A673 (cell line): ENCODE results near the gene UHRF1. TPM values are rescaled to one million over a fixed set of nuclear protein-coding genes. Genes with fewer than 3 reads are reported as not detected.

Source experiments
- BruUV-seq: library from RNA; stranded (reverse); fragments of 400-500 nt; replicated peaks from 2 replicates; lab custom pipeline; 2021; lab: Mats Ljungman, UMichigan
- CTCF ChIA-PET: fragments of 300-600 bp; sonication (Branson Sonifier 250); formaldehyde crosslinking; loops from one replicate; lab custom pipeline; 2022; ENCODE audit warnings: antibody characterized with exemption; lab: Charles Lee
- POLR2A ChIA-PET: fragments of 300-600 bp; sonication (Branson Sonifier 250); formaldehyde crosslinking; loops from one replicate; lab custom pipeline; 2022; ENCODE audit warnings: antibody characterized with exemption; ENCODE audit not compliant: low non-redundant PET; lab: Charles Lee
- DNase-seq: peaks from one replicate; pipeline ENCODE4 v3.0.0-alpha.2; 2015; ENCODE audit warnings: low spot score
- H3K27ac ChIP-seq: fragments of 200-600 bp; sonication (generic); 2 replicates; pipeline ENCODE4 v1.5.1; 2016; ENCODE audit warnings: mixed run types, low read depth, mild to moderate bottlenecking, mixed read lengths, antibody characterized with exemption, low read length; ENCODE audit not compliant: poor library complexity, severe bottlenecking
- H3K27me3 ChIP-seq: fragments of 200-600 bp; sonication (generic); replicated peaks from 2 replicates; pipeline ENCODE4 v1.6.1; 2017; ENCODE audit warnings: mixed run types, low read depth, mild to moderate bottlenecking, mixed read lengths, antibody characterized with exemption, low read length; ENCODE audit not compliant: insufficient read depth, poor library complexity
- H3K36me3 ChIP-seq: fragments of 200-600 bp; sonication (generic); 2 replicates; pipeline ENCODE4 v1.6.1; 2016; ENCODE audit warnings: mixed run types, mild to moderate bottlenecking, mixed read lengths, antibody characterized with exemption, low read length; ENCODE audit not compliant: insufficient read depth, poor library complexity, severe bottlenecking
- H3K4me1 ChIP-seq: fragments of 200-600 bp; sonication (generic); 2 replicates; pipeline ENCODE4 v1.6.1; 2017; ENCODE audit warnings: mixed run types, mild to moderate bottlenecking, mixed read lengths, antibody characterized with exemption, low read length; ENCODE audit not compliant: insufficient read depth, poor library complexity, severe bottlenecking
- H3K4me3 ChIP-seq: fragments of 200-600 bp; sonication (generic); 2 replicates; pipeline ENCODE4 v1.5.1; 2016; ENCODE audit warnings: low read depth, mixed run types, mild to moderate bottlenecking, mixed read lengths, low read length; ENCODE audit not compliant: poor library complexity, severe bottlenecking
- H3K9me3 ChIP-seq: fragments of 200-600 bp; sonication (generic); 2 replicates; pipeline ENCODE4 v1.6.1; 2016; ENCODE audit warnings: mixed run types, low read depth, mild to moderate bottlenecking, mixed read lengths, antibody characterized with exemption, low read length; ENCODE audit not compliant: poor library complexity, severe bottlenecking
- CTCF ChIP-seq: fragments of 300-800, 200-600 bp; sonication (generic); conservative IDR thresholded peaks from 2 replicates; pipeline ENCODE4 v1.5.1; 2017; ENCODE audit warnings: low read depth, mild to moderate bottlenecking, antibody characterized with exemption, low read length, moderate library complexity, mixed read lengths
- EZH2 ChIP-seq: fragments of 200-600 bp; sonication (generic); IDR thresholded peaks from 2 replicates; pipeline ENCODE4 v1.6.1; 2017; ENCODE audit warnings: borderline replicate concordance, low read depth, mild to moderate bottlenecking, mixed read lengths, antibody characterized with exemption, low read length; ENCODE audit not compliant: poor library complexity, severe bottlenecking
- intact Hi-C: fragments of 100-400 bp; cut with micrococcal nuclease; formaldehyde crosslinking; loops from one replicate; pipeline ENCODE4 v1.10.0; 2022; ENCODE audit not compliant: unreplicated experiment
- total RNA-seq: library from RNA; stranded (reverse); gene quantifications from 2 replicates; pipeline ENCODE4 v1.2.3, GENCODE V29; 2021

The UHRF1 gene
- total RNA-seq, 1 experiment from 2014 or later = 203 TPM

GRCh38 chr19:4983346-4984105 is 74.2 kb downstream of the UHRF1 start:
- Histone ChIP-seq H3K27me3 (no peaks in the 10 kb centered on the region), H3K4me1 (no peaks in the 10 kb centered on the region), H3K36me3 (no peaks in the 10 kb centered on the region), H3K27ac (no peak overlapping the region), H3K9me3 (no peaks in the 10 kb centered on the region), H3K4me3 (no peak overlapping the region)
- intact Hi-C loops = no loop called here
- BruUV-seq = no TSS peak
- no peak for TF ChIP-seq EZH2
- no peak for TF ChIP-seq CTCF
- CTCF ChIA-PET = no interaction called here
- POLR2A ChIA-PET = no interaction called here
- no peak for DNase-seq

- Histone ChIP-seq H3K27ac (no peak overlapping the region), H3K4me3 (no peak overlapping the region), H3K27me3 (no peaks in the 10 kb centered on the region), H3K36me3 (no peaks in the 10 kb centered on the region), H3K9me3 (no peaks in the 10 kb centered on the region), H3K4me1 (no peaks in the 10 kb centered on the region)
- ChIA-PET CTCF (no interaction called here), POLR2A (no interaction called here)
- no peak for TF ChIP-seq EZH2
- TF ChIP-seq CTCF = no peak
- BruUV-seq = no TSS peak
- intact Hi-C loops = no loop called here
- no peak for DNase-seq
Observed at GRCh38 chr19:4984106-4984380, 74.7 kb downstream of the UHRF1 start.

GRCh38 chr19:4984438-4984990 is 75.2 kb downstream of the UHRF1 start:
- BruUV-seq = no TSS peak
- H3K4me1 ChIP-seq = no peaks in the 10 kb centered on the region
- H3K27me3 ChIP-seq = no peaks in the 10 kb centered on the region
- H3K9me3 ChIP-seq = no peaks in the 10 kb centered on the region
- no peak overlapping the region for H3K27ac ChIP-seq
- no peak for TF ChIP-seq CTCF
- no peak for TF ChIP-seq EZH2
- DNase-seq = no peak
- no peaks in the 10 kb centered on the region for H3K36me3 ChIP-seq
- ChIA-PET POLR2A (no interaction called here), CTCF (no interaction called here)
- H3K4me3 ChIP-seq = no peak overlapping the region
- intact Hi-C loops = no loop called here
